PC-3 (cell line): ENCODE results near the gene SNF8. TPM values are rescaled to one million over a fixed set of nuclear protein-coding genes. Genes with fewer than 3 reads are reported as not detected.

Experiments
- ATAC-seq: fragments of 200-7000 bp; cut with Tn5 transposase; 2 replicates; pipeline ENCODE4 v1.9.1; 2020; ENCODE audit warnings: mild to moderate bottlenecking, moderate library complexity
- BruUV-seq: library from RNA; stranded (reverse); fragments of 400-500 nt; replicated peaks from 2 replicates; lab custom pipeline; 2021; lab: Mats Ljungman, UMichigan
- CTCF ChIA-PET: fragments of 300-600 bp; sonication (Branson Sonifier 250); formaldehyde crosslinking; loops from one replicate; lab custom pipeline; 2022; ENCODE audit warnings: antibody characterized with exemption; lab: Charles Lee
- POLR2A ChIA-PET: fragments of 300-600 bp; sonication (Branson Sonifier 250); formaldehyde crosslinking; loops from one replicate; lab custom pipeline; 2022; ENCODE audit warnings: antibody characterized with exemption; ENCODE audit not compliant: unreplicated experiment; lab: Charles Lee
- DNase-seq: peaks from one replicate; pipeline ENCODE4 v3.0.0-alpha.2; 2015
- H2AFZ ChIP-seq: fragments of 300-600 bp; sonication (generic); 2 replicates; pipeline ENCODE4 v1.6.0; 2016; ENCODE audit warnings: antibody characterized with exemption, low read length
- H3F3A ChIP-seq: fragments of 300-600 bp; sonication (generic); one replicate; pipeline ENCODE4 v1.6.0; 2017; ENCODE audit warnings: antibody characterized with exemption, low read length, control low read depth, mild to moderate bottlenecking; ENCODE audit not compliant: unreplicated experiment
- H3K27ac ChIP-seq: fragments of 300-600 bp; sonication (generic); 2 replicates; pipeline ENCODE4 v1.5.1; 2016; ENCODE audit warnings: mild to moderate bottlenecking, low read length
- H3K27me3 ChIP-seq: fragments of 300-600 bp; sonication (generic); 2 replicates; pipeline ENCODE4 v1.6.1; 2016; ENCODE audit warnings: low read length, mixed read lengths
- H3K36me3 ChIP-seq: fragments of 300-600 bp; sonication (generic); 2 replicates; pipeline ENCODE4 v1.6.1; 2016; ENCODE audit warnings: low read depth, mixed run types, low read length, mixed read lengths
- H3K4me1 ChIP-seq: fragments of 300-600 bp; sonication (generic); 2 replicates; pipeline ENCODE4 v1.5.1; 2016; ENCODE audit warnings: low read length; ENCODE audit not compliant: insufficient read depth
- H3K4me2 ChIP-seq: fragments of 300-600 bp; sonication (generic); 2 replicates; pipeline ENCODE4 v1.6.0; 2016; ENCODE audit warnings: low read length
- H3K4me3 ChIP-seq: fragments of 300-600 bp; sonication (generic); 2 replicates; pipeline ENCODE4 v1.5.1; 2016; ENCODE audit warnings: mild to moderate bottlenecking, low read length, mixed read lengths
- H3K79me2 ChIP-seq: fragments of 300-600 bp; sonication (generic); 2 replicates; pipeline ENCODE4 v1.6.1; 2017; ENCODE audit warnings: low read length, mixed read lengths
- H3K9ac ChIP-seq: fragments of 300-600 bp; sonication (generic); 2 replicates; pipeline ENCODE4 v1.6.0; 2016; ENCODE audit warnings: mild to moderate bottlenecking, low read length
- H3K9me2 ChIP-seq: fragments of 300-600 bp; sonication (generic); replicated peaks from 2 replicates; pipeline ENCODE4 v1.6.1; 2016; ENCODE audit warnings: mixed run types, low read length, mixed read lengths
- H3K9me3 ChIP-seq: fragments of 300-600 bp; sonication (generic); 2 replicates; pipeline ENCODE4 v1.6.1; 2016; ENCODE audit warnings: low read length, mixed read lengths
- H4K20me1 ChIP-seq: fragments of 300-600 bp; sonication (generic); 2 replicates; pipeline ENCODE4 v1.6.1; 2016; ENCODE audit warnings: low read length, mixed read lengths
- CTCF ChIP-seq: fragments of 300-600 bp; sonication (generic); conservative IDR thresholded peaks from 2 replicates; pipeline ENCODE4 v1.5.1; 2017; ENCODE audit warnings: antibody characterized with exemption, low read depth, mild to moderate bottlenecking, low read length
- EZH2 ChIP-seq: fragments of 300-600 bp; sonication (generic); IDR thresholded peaks from one replicate; pipeline ENCODE4 v1.6.1; 2017; ENCODE audit warnings: antibody characterized with exemption, mild to moderate bottlenecking, low read length; ENCODE audit not compliant: unreplicated experiment
- EZH2phosphoT487 ChIP-seq: fragments of 300-600 bp; sonication (generic); IDR thresholded peaks from 2 replicates; pipeline ENCODE4 v1.6.1; 2018; ENCODE audit warnings: mild to moderate bottlenecking, antibody characterized with exemption, low read length, borderline replicate concordance
- intact Hi-C: fragments of 100-400 bp; cut with micrococcal nuclease; formaldehyde crosslinking; loops from 2 replicates; pipeline ENCODE4 v1.9.0; 2023
- total RNA-seq: library from RNA; depleted of rRNA; stranded (reverse); fragments of >200 nt; gene quantifications from 2 replicates; pipeline ENCODE4 v1.2.3, GENCODE V29; 2014

Gene SNF8
- total RNA-seq, 1 experiment from 2014 or later = 278 TPM

- H3K9me2 ChIP-seq = no peaks in the 10 kb centered on the region
- H3K4me2 ChIP-seq = peak overlapping the region; percentile 89
- peaks cover 37% of the 10 kb centered on the region for H3K4me1 ChIP-seq
- peaks cover 46% of the 10 kb centered on the region for H4K20me1 ChIP-seq
- no peak overlapping the region for H3K27ac ChIP-seq
- TF ChIP-seq CTCF (no peak), EZH2phosphoT487 (no peak), EZH2 (no peak)
- ChIA-PET CTCF (no interaction called here), POLR2A (no interaction called here)
- H3K4me3 ChIP-seq = peak overlapping the region; percentile 85
- no peaks in the 10 kb centered on the region for H3K27me3 ChIP-seq
- H3K79me2 ChIP-seq = peaks cover 71% of the 10 kb centered on the region
- BruUV-seq = TSS peak; percentile 35
- H2AFZ ChIP-seq = no peak overlapping the region
- no peaks in the 10 kb centered on the region for H3F3A ChIP-seq
- peaks cover 42% of the 10 kb centered on the region for H3K36me3 ChIP-seq
- ATAC-seq (no peak), DNase-seq (no peak)
- no peaks in the 10 kb centered on the region for H3K9me3 ChIP-seq
- peak overlapping the region; percentile 94 for H3K9ac ChIP-seq
- intact Hi-C loops = no loop called here
Measured at GRCh38 chr17:48909783-48910182, 34.9 kb downstream of the SNF8 start.

- Histone ChIP-seq H3K9ac (peak overlapping the region; percentile 94), H3K27me3 (no peaks in the 10 kb centered on the region), H3K36me3 (peaks cover 34% of the 10 kb centered on the region), H3K9me2 (no peaks in the 10 kb centered on the region), H3K4me1 (peaks cover 36% of the 10 kb centered on the region), H2AFZ (peak overlapping the region; percentile 56), H4K20me1 (peaks cover 43% of the 10 kb centered on the region), H3K4me2 (peak overlapping the region; percentile 89), H3K4me3 (peak overlapping the region; percentile 85), H3K79me2 (peaks cover 62% of the 10 kb centered on the region), H3K27ac (peak overlapping the region; percentile 74), H3K9me3 (no peaks in the 10 kb centered on the region), H3F3A (no peaks in the 10 kb centered on the region)
- peak; percentile 60 for ATAC-seq
- BruUV-seq = no TSS peak
- peak; percentile 91 for DNase-seq
- POLR2A ChIA-PET = no interaction called here
- intact Hi-C loops = loop anchor here (1.0 kb wide), 1 partner anchor 17 kb away; the partner anchor contains the start of gene ATP5MC1
- TF ChIP-seq EZH2phosphoT487 (no peak), CTCF (no peak), EZH2 (no peak)
- CTCF ChIA-PET = interaction anchor here (1.6 kb wide), 1 partner anchor 24 kb away, joined by 9 read pairs; no protein-coding TSS in a partner anchor
Measured at GRCh38 chr17:48908853-48909394, 35.7 kb downstream of the SNF8 start.
